Skin of body (tissue), 2 donors: ENCODE measurements around the gene MEGF11. TPM values are rescaled to one million over a fixed set of nuclear protein-coding genes. Genes with fewer than 3 reads are reported as not detected.

ENCODE experiments used
- DNase-seq: peaks from one replicate; lab custom pipeline; 2025; lab: John Stamatoyannopoulos, UW
- total RNA-seq: library from RNA; depleted of rRNA; stranded (reverse); fragments of >200 nt; gene quantifications from one replicate; pipeline ENCODE4 v1.2.3, GENCODE V29; 2014

The MEGF11 gene
- total RNA-seq, 1 donor from 2014 or later, result 0.30 TPM

- DNase-seq, result no peak
Observed at GRCh38 chr15:65951007-65951406, 302.5 kb downstream of the MEGF11 start.

GRCh38 chr15:65949491-65949890 is 304.1 kb downstream of the MEGF11 start:
- DNase-seq, result no peak

- DNase-seq, result no peak
Observed at GRCh38 chr15:65949011-65949410, 304.5 kb downstream of the MEGF11 start.

GRCh38 chr15:65948383-65948782 is 305.2 kb downstream of the MEGF11 start:
- DNase-seq, result no peak

DNA sequence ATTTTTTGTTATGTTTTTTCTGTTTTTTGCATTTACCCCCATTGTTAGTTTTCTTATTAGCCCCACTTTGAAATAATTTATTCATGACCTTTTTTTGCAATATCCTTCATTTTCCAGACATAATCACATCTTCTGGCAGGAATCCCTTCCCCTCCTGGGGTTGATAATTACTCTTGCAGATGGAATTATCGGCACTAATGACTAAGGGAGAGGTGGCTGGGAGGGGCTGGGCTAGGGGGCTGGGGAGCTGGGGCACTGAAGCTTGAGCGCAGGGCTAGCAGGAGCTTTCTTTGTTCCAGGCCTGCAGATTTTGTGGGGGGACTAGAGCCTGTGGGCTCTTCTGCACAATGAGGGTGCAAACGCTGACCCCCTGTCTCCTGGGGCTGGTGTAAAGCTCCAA is 306.5 kb downstream of the MEGF11 start:
- DNase-seq, result no peak

DNA sequence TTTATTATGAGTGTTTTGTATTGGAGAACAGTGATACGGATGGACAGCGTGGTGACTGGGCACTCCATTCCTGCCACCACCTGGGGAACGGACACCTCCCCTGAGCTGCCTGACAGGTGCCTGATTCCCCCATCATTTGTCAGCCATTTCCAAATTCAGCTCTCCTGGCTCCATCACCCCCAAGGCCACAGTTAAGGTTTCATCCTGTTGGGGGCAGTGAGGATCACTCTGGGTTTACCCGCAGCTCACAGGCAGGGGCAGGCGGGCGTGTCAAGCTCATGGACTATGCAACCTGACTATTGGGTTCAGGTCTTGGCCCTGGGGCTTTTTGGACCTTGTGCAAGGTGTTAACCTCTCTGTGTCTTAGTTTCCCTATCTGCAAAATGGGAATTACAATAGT is 307.9 kb downstream of the MEGF11 start:
- no peak for DNase-seq

DNA sequence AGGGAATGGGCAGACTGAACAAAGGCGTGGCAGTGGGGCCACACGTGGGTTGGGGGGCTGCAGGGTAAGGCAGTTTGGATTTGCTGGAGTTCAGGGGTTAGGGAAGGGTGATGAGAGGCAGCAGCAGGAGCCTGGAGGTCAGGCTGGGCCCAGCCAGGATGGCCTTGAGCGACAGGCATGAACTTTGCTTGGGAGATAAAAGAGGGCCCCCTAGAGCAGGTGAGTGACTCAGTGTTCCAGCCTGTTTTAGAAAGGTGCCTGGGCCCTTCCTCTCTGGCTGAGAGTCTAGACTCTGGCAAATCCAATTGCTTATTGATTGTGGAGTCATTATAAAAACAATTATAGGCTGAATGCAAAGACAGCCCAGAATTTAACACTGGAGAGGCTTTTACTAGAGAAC is 309.1 kb downstream of the MEGF11 start:
- DNase-seq, result no peak

GRCh38 chr15:65942436-65942835 is 311.1 kb downstream of the MEGF11 start:
- no peak for DNase-seq

GRCh38 chr15:65940618-65940909 is 313.0 kb downstream of the MEGF11 start:
- no peak for DNase-seq

DNA sequence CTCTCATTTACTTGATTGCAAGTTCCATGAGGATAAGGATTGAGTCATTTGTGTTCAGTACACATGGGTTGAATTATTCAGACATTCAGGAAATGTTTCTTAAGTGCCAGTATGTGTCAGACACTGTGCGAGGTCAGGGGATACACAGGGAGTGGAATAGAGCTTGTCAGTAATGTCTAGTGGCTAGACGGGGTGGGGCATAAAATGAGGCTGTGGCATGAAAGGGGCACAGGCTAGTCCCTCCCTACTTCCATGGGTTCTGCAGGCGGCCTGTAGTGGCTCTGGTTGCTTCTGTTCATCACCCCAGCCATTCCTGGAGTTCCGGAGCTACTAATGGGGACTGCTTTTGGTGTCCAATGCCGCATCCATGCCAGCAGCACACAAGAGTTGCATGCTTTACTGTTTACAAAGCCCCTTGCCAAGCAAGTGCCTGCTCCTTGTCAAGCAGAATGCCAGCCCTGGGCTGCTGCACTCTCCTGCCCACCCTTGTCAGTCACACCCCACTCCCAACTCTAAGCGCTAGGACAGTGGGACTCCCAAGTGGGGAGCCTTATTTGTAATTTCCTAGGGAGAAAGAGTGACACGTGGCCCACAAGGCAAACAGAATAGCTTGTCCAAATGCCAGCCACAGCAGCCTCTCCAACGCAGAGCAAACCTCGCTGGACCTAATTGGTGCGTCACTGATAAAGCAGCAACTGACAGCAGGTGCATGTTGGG is 313.5 kb downstream of the MEGF11 start:
- DNase-seq, result no peak

DNA sequence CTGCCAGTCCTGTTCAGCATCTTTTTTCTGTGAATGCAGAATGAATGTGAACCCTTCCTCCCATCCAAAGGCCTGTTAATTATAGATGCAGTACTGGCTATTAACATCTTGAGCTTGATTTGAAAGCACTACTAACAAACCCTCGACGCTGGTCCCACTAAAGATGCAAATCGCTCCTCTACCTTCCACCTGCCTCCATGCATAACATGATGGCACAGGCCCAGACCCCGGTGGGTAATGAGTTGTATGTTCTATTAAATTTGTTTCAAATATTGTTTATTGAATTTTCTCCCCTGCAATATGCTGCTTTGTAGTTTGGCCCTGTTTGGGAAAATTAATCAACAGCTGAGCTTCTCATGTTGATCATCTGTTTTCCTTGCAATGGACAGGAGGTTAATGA is 314.9 kb downstream of the MEGF11 start:
- no peak for DNase-seq

DNA sequence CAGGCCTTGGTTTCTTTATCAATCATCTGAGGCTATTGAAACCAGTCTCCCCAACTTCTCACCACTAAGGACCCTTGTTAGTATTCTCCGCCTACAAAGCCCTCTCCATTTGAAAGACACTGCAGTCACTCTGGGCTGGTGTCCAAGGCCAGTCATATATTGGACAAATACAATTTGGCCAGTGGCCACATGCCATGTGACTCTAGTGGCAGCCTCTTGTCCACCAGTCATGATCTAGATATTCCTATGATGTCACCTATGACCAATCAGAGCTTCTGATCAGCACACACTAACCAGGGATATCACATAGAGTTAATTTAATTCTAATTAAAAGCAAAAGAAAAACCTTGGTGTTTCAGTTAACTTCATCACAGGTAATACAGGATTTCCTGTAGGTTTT is 316.1 kb downstream of the MEGF11 start:
- no peak for DNase-seq

DNA sequence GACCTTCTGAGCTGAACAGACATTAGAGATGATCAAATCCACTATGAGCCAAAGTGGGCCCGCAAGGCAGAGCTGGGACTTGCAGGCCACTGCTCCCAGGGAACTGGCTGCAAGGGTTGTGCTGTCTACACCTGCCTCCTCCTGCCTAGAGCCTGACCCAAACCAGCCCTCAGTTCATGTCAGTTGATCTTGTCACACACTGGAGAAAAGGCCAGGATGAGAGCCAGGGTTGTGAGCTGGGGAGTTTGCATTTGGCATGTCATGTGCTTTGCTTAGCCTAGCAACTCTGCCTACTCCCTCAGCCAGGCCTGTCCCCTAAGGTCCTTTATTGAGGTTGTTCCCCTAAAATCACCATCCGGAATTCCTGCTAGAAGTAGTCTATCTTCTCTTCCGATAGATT is 316.5 kb downstream of the MEGF11 start:
- no peak for DNase-seq

DNA sequence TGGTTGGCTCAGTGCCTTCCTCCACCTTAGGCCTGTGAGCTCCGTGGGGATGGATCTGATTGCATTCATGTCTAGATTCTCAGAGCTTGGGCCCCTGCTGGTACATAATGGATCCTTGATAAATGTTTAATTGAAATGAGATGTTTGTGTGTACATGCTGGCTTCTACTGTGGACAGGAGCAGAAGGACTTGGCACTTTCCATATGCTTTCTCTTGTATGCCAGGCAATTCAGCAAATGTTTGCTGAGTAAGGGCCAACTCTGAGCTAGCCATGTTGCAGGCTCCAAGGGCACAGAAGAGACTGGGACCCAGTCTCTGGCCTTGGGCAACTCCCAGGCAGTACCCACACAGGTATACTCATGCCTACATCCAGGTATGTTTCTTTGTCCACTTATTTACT is 317.3 kb downstream of the MEGF11 start:
- DNase-seq, result no peak

- no peak for DNase-seq
Observed at GRCh38 chr15:65935391-65935790, 318.2 kb downstream of the MEGF11 start.

- no peak for DNase-seq
Observed at GRCh38 chr15:65931221-65931620, 322.3 kb downstream of the MEGF11 start.

DNA sequence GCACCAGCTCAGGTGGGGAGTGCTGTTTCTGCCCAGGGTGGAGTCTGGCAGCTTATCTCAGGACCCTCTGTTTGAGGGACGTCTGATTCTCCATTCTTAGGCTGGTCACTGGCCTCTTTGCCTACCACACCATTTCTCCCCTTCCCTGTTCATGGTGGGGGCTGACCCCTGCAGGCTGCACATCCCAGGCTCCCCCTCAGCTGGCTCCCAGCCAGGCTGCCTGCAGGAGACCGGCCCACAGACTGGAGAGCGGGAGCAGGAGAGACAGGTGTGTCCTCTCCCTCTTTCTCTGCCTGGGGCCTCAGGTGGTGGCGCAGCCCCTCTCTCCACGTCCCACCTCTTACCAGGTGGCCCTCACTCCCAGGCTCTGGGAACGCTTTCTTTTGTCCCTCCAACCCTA is 323.4 kb downstream of the MEGF11 start:
- DNase-seq, result no peak

DNA sequence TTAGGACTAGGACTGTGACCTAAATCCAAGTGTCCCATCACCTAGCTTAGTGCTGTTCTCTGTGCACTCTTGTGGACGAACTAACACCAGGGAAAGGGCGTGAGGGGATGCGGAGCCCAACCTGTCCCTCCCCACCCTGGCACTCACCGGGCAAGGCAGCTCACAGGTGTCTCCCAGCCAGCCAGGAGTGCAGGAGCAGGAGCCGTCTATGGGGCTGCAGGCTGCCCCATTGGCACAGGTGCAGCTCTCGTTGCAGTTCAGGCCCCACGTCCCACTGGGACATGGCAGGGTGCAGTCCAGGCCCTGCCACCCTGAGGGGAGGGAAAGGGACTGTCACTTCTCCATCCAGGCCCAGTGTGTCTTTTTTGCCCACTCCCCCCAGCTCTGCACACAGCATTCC is 324.0 kb downstream of the MEGF11 start:
- no peak for DNase-seq

DNA sequence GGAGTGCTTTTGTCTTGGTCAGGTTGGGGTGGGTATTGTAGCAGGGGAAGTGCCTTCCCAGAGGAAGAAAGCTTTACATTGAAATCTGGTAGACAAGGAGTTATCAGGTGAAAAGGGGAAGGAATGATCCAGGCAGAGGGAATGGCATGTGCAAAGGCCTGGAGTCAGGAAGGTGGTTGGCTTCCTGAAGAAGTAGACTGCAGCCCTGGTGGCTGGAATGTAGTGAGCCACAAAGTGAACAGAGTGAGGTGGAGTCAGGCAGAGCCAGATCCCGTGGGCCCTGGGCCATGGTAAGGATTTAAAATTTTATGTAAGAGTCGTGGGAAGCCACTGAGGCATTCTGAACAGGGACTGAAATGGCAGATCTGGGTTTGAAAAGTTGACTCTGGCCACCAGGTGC is 326.0 kb downstream of the MEGF11 start:
- no peak for DNase-seq

GRCh38 chr15:65926899-65927298 is 326.7 kb downstream of the MEGF11 start:
- DNase-seq, result no peak

- DNase-seq, result no peak
Observed at GRCh38 chr15:65926459-65926858, 327.1 kb downstream of the MEGF11 start.

GRCh38 chr15:65925338-65925737 is 328.2 kb downstream of the MEGF11 start:
- DNase-seq, result no peak

GRCh38 chr15:65924004-65924403 is 329.5 kb downstream of the MEGF11 start:
- no peak for DNase-seq

DNA sequence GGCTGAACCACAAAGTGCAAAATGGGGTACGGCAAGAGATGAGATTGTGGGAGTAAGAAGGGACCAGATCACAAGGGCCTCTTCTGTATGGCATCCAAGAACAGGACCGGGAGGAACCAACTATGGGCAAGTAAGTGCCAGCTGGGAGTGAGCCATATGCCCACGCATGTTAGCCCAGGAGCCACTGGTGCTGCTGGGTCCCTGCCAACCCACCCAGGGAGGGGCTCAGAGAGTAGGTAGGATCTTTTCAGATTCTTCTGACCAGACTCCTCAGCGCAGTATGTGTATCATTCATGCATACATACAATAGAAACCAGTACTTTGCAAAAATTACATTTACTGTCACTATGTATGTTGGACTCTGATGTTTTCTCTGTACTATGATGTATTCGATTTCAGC is 330.3 kb downstream of the MEGF11 start:
- DNase-seq, result no peak
